Stomach (tissue), 9 donors: ENCODE data around the gene ATP8B4. TPM values are rescaled to one million over a fixed set of nuclear protein-coding genes. Genes with fewer than 3 reads are reported as not detected.

Source experiments
- DNase-seq, 2 donors: peaks; one replicate each; pipeline versions ENCODE4 v3.0.0 to v3.0.0-alpha.2; 2013 to 2019
- H3K27ac ChIP-seq, 5 donors: fragments of 200-600 bp in 4 of 5; sonication (generic) in 4 of 5; one replicate each; pipeline ENCODE4 v1.5.1; 2013 to 2019; ENCODE audit warnings: mild to moderate bottlenecking in 1 of 5, moderate library complexity in 1 of 5
- H3K27me3 ChIP-seq, 3 donors: fragments of 200-600 bp; sonication (generic); one replicate each; pipeline ENCODE4 v1.5.1; 2017 to 2019; ENCODE audit warnings: mixed run types in 1 of 3
- H3K36me3 ChIP-seq, 4 donors: fragments of 200-600 bp; sonication (generic); 1 replicate in 3 of 4; 2 replicates in 1 of 4; pipeline ENCODE4 v1.5.1; 2016 to 2019
- H3K4me1 ChIP-seq, 4 donors: fragments of 200-600 bp; sonication (generic); one replicate each; pipeline ENCODE4 v1.5.1; 2016 to 2019
- H3K4me3 ChIP-seq, 4 donors: fragments of 200-600 bp; sonication (generic) in 3 of 4; one replicate each; pipeline ENCODE4 v1.5.1; 2016 to 2019; ENCODE audit warnings: mild to moderate bottlenecking in 1 of 4
- H3K9me3 ChIP-seq, 4 donors: fragments of 200-600 bp; sonication (generic); one replicate each; pipeline ENCODE4 v1.5.1; 2016 to 2019
- CTCF ChIP-seq, 7 experiments: fragments of 450-650 bp in 4 of 7; fragments of 200-600 bp in 3 of 7; sonication (generic) in 3 of 7; IDR thresholded peaks; one replicate each; pipeline ENCODE4 v1.5.1; 2016 to 2019; ENCODE audit warnings: antibody characterized with exemption in 7 of 7, control low read depth in 2 of 7, mild to moderate bottlenecking in 1 of 7
- EP300 ChIP-seq: sonication (generic); formaldehyde crosslinking; IDR thresholded peaks from one replicate; pipeline ENCODE4 v1.6.1; 2017; ENCODE audit warnings: antibody characterized with exemption
- POLR2A ChIP-seq, 4 donors: fragments of 450-650 bp; IDR thresholded peaks; one replicate each; pipeline ENCODE4 v1.6.1; 2016; ENCODE audit warnings: antibody characterized with exemption in 4 of 4, control low read depth in 2 of 4, mild to moderate bottlenecking in 1 of 4, moderate library complexity in 1 of 4
- POLR2AphosphoS5 ChIP-seq, 3 donors: sonication (generic); formaldehyde crosslinking; IDR thresholded peaks; one replicate each; pipeline ENCODE4 v1.6.1; 2016; ENCODE audit warnings: antibody characterized with exemption in 3 of 3
- WGBS, 5 donors: extraction: QIAGEN DNeasy Blood & Tissue Kit in 3 of 5; methylation state at CpG; one replicate each; pipeline versions ENCODE4 v1.1.5 to v1.1.7; 2013 to 2018; 5-methylcytosine and 5-hydroxymethylcytosine counted together
- intact Hi-C: fragments of 100-400 bp; cut with DNase I; formaldehyde crosslinking; loops from one replicate; pipeline ENCODE4 v1.15.1; 2023; ENCODE audit warnings: low total_unique reads
- polyA plus RNA-seq, 3 donors: library from polyadenylated mRNA; stranded (reverse); fragments of 200-250 nt; gene quantifications; one replicate each; pipeline ENCODE4 v1.2.3, GENCODE V29; 2013
- total RNA-seq, 5 donors: library from RNA; depleted of rRNA; stranded (reverse); fragments of >200 nt; gene quantifications; one replicate each; pipeline versions ENCODE4 v1.1.0 to v1.2.3, GENCODE V29; 2014 to 2016
- donor health status: healthy with polysubstance abuse.
- donor health status: Bipolar disorder and iron deficiency.
- donor health status: healthy.

The ATP8B4 gene
- total and polyA plus RNA-seq, 8 donors = under 0.01 to 14.3 (median 1.6) TPM

GRCh38 chr15:50053055-50053856 lies 65.8 kb downstream of the ATP8B4 start:
- intact Hi-C loops = no loop called here
- no peaks in the 10 kb centered on the region for H3K27me3 ChIP-seq

GRCh38 chr15:50051811-50052419 lies 67.1 kb downstream of the ATP8B4 start:
- Histone ChIP-seq H3K36me3 (no peaks in the 10 kb centered on the region), H3K4me1 (peaks cover 0 to 32% (median 10%) of the 10 kb centered on the region in 4 donors), H3K9me3 (no peaks in the 10 kb centered on the region), H3K27ac (peak overlapping the region in 2 of 5 donors; percentile 35 to 49), H3K27me3 (no peaks in the 10 kb centered on the region), H3K4me3 (no peak overlapping the region)
- intact Hi-C loops = no loop called here
- peak in 1 of 2 donors; percentile 87 for DNase-seq
- TF ChIP-seq EP300 = no peak
- TF ChIP-seq POLR2A (IDR thresholded peaks at IDR 0.05) = no peak
- TF ChIP-seq POLR2AphosphoS5 (IDR thresholded peaks at IDR 0.05) = peak in 1 of 3 donors; percentile 29
- TF ChIP-seq CTCF (IDR thresholded peaks at IDR 0.05) = peak in 4 of 7 experiments; percentile 19 to 44 (median 22)
- WGBS, 5 donors = 23 to 47% (median 33%) methylated on average over 3 of the region's 3 CpGs

More at GRCh38 chr15:50053055-50053856, 65.8 kb downstream of the ATP8B4 start:
- no peak overlapping the region for H3K4me3 ChIP-seq
- no peaks in the 10 kb centered on the region for H3K36me3 ChIP-seq
- TF ChIP-seq POLR2AphosphoS5 (IDR thresholded peaks at IDR 0.05) = no peak
- TF ChIP-seq CTCF (IDR thresholded peaks at IDR 0.05) = no peak
- no peak for TF ChIP-seq POLR2A (IDR thresholded peaks at IDR 0.05)
- TF ChIP-seq EP300 = no peak
- DNase-seq = no peak
- 33 to 43% (median 39%) methylated on average over 3 of the region's 3 CpGs for WGBS, 5 donors
- H3K27ac ChIP-seq = peak overlapping the region in 2 of 5 donors; percentile 19 to 73
- no peaks in the 10 kb centered on the region for H3K9me3 ChIP-seq
- H3K4me1 ChIP-seq = peaks cover 0 to 41% (median 18%) of the 10 kb centered on the region in 4 donors

GRCh38 chr15:50050986-50051743 lies 67.9 kb downstream of the ATP8B4 start:
- no peak for DNase-seq
- Histone ChIP-seq H3K9me3 (no peaks in the 10 kb centered on the region), H3K4me3 (no peak overlapping the region), H3K27ac (no peak overlapping the region), H3K4me1 (peaks cover 0 to 32% (median 10%) of the 10 kb centered on the region in 4 donors), H3K27me3 (no peaks in the 10 kb centered on the region), H3K36me3 (no peaks in the 10 kb centered on the region)
- intact Hi-C loops = no loop called here
- WGBS, 5 donors = 66 to 81% (median 70%) methylated on average over 5 of the region's 5 CpGs
- TF ChIP-seq POLR2AphosphoS5 (IDR thresholded peaks at IDR 0.05) = no peak
- TF ChIP-seq CTCF (IDR thresholded peaks at IDR 0.05) = no peak
- no peak for TF ChIP-seq POLR2A (IDR thresholded peaks at IDR 0.05)
- TF ChIP-seq EP300 = no peak

GRCh38 chr15:50049871-50050270 lies 69.2 kb downstream of the ATP8B4 start:
- DNase-seq = no peak
- Histone ChIP-seq H3K27me3 (no peaks in the 10 kb centered on the region), H3K9me3 (no peaks in the 10 kb centered on the region), H3K4me3 (no peak overlapping the region), H3K27ac (no peak overlapping the region), H3K4me1 (peaks cover 0 to 24% (median 5%) of the 10 kb centered on the region in 4 donors), H3K36me3 (no peaks in the 10 kb centered on the region)
- no peak for TF ChIP-seq POLR2A (IDR thresholded peaks at IDR 0.05)
- intact Hi-C loops = no loop called here
